ENCODE data around the gene S100A7.

S100A7 gene

GRCh38 chr1:153431427-153431826 is 29.0 kb downstream of the S100A7 start:
- WGBS: 93% methylated on average over 2 of the region's 3 CpGs

GRCh38 chr1:153431002-153431401 is 29.4 kb downstream of the S100A7 start:
- peak overlapping the region; percentile 5 for H4K91ac ChIP-seq (ENCODE audit: low read length)
- no peak overlapping the region for H2BK12ac ChIP-seq (ENCODE audit: low read length in 2 of 2)
- H3K4me1 ChIP-seq (ENCODE audit: control insufficient read depth, insufficient read depth, low read depth, low read length): peaks cover 2% of the 10 kb centered on the region
- no peak overlapping the region for H3K14ac ChIP-seq (ENCODE audit: low read length in 2 of 2)
- no peaks in the 10 kb centered on the region for H3K36me3 ChIP-seq (ENCODE audit: control insufficient read depth in 1 of 2, insufficient read depth in 2 of 2, low read depth in 1 of 2, low read length in 2 of 2)
- no peak overlapping the region for H3K4me3 ChIP-seq (ENCODE audit: insufficient read depth in 1 of 2, low read depth in 1 of 2, low read length in 2 of 2)
- 72% methylated on average over 17 of the region's 17 CpGs for WGBS
- no peak overlapping the region for H2BK120ac ChIP-seq (ENCODE audit: low read depth, low read length)
- H3K9ac ChIP-seq (ENCODE audit: low read length): no peak overlapping the region
- no peak overlapping the region for H3K4me2 ChIP-seq (ENCODE audit: low read length, poor library complexity, severe bottlenecking)
- no peak for DNase-seq
- no peak overlapping the region for H2AFZ ChIP-seq (ENCODE audit: low read depth, low read length)
- H3K79me1 ChIP-seq (replicated peaks; ENCODE audit: low read length, poor library complexity, severe bottlenecking): no peaks in the 10 kb centered on the region
- peaks cover 0 to 71% of the 10 kb centered on the region in 2 experiments for H3K27me3 ChIP-seq (ENCODE audit: control insufficient read depth in 1 of 2, insufficient read depth in 1 of 2, low read length in 2 of 2)
- H2BK5ac ChIP-seq (ENCODE audit: low read depth, low read length, poor library complexity, severe bottlenecking): no peak overlapping the region
- H3K4ac ChIP-seq (ENCODE audit: low read depth in 1 of 2, low read length in 2 of 2): no peak overlapping the region
- H4K8ac ChIP-seq (ENCODE audit: low read length): no peak overlapping the region
- H2BK15ac ChIP-seq (ENCODE audit: low read depth, poor library complexity, severe bottlenecking): no peak overlapping the region
- no peak overlapping the region for H3K23ac ChIP-seq (ENCODE audit: low read length in 2 of 2)
- no peak overlapping the region for H3K18ac ChIP-seq (ENCODE audit: low read depth in 1 of 2, low read length in 2 of 2)
- H3K27ac ChIP-seq (ENCODE audit: low read length, poor library complexity, severe bottlenecking): no peak overlapping the region
- H2AK5ac ChIP-seq (ENCODE audit: low read length, severe bottlenecking): no peak overlapping the region
- H3K9me3 ChIP-seq (ENCODE audit: control insufficient read depth, low read length): no peaks in the 10 kb centered on the region

More at GRCh38 chr1:153431427-153431826, 29.0 kb downstream of the S100A7 start:
- Histone ChIP-seq H2AFZ (ENCODE audit: low read depth, low read length) (no peak overlapping the region), H2BK12ac (ENCODE audit: low read length in 2 of 2) (no peak overlapping the region), H2BK15ac (ENCODE audit: low read depth, poor library complexity, severe bottlenecking) (no peak overlapping the region), H4K91ac (ENCODE audit: low read length) (no peak overlapping the region), H3K23ac (ENCODE audit: low read length in 2 of 2) (no peak overlapping the region), H4K8ac (ENCODE audit: low read length) (no peak overlapping the region), H3K36me3 (ENCODE audit: control insufficient read depth in 1 of 2, insufficient read depth in 2 of 2, low read depth in 1 of 2, low read length in 2 of 2) (no peaks in the 10 kb centered on the region), H3K9ac (ENCODE audit: low read length) (no peak overlapping the region), H3K18ac (ENCODE audit: low read depth in 1 of 2, low read length in 2 of 2) (no peak overlapping the region), H3K4me1 (ENCODE audit: control insufficient read depth, insufficient read depth, low read depth, low read length) (peaks cover 2% of the 10 kb centered on the region), H3K4me2 (ENCODE audit: low read length, poor library complexity, severe bottlenecking) (no peak overlapping the region), H3K4ac (ENCODE audit: low read depth in 1 of 2, low read length in 2 of 2) (no peak overlapping the region), H2AK5ac (ENCODE audit: low read length, severe bottlenecking) (no peak overlapping the region), H3K9me3 (ENCODE audit: control insufficient read depth, low read length) (no peaks in the 10 kb centered on the region), H3K79me1 (replicated peaks; ENCODE audit: low read length, poor library complexity, severe bottlenecking) (no peaks in the 10 kb centered on the region), H2BK120ac (ENCODE audit: low read depth, low read length) (no peak overlapping the region), H3K27me3 (ENCODE audit: control insufficient read depth in 1 of 2, insufficient read depth in 1 of 2, low read length in 2 of 2) (peaks cover 0 to 73% of the 10 kb centered on the region in 2 experiments), H3K14ac (ENCODE audit: low read length in 2 of 2) (no peak overlapping the region), H3K27ac (ENCODE audit: low read length, poor library complexity, severe bottlenecking) (no peak overlapping the region), H3K4me3 (ENCODE audit: insufficient read depth in 1 of 2, low read depth in 1 of 2, low read length in 2 of 2) (no peak overlapping the region), H2BK5ac (ENCODE audit: low read depth, low read length, poor library complexity, severe bottlenecking) (no peak overlapping the region)
- DNase-seq: no peak

- Histone ChIP-seq H4K8ac (ENCODE audit: low read length) (no peak overlapping the region), H2BK120ac (ENCODE audit: low read depth, low read length) (no peak overlapping the region), H3K4ac (ENCODE audit: low read depth in 1 of 2, low read length in 2 of 2) (no peak overlapping the region), H3K27ac (ENCODE audit: low read length, poor library complexity, severe bottlenecking) (no peak overlapping the region), H3K4me3 (ENCODE audit: insufficient read depth in 1 of 2, low read depth in 1 of 2, low read length in 2 of 2) (no peak overlapping the region), H3K79me1 (replicated peaks; ENCODE audit: low read length, poor library complexity, severe bottlenecking) (no peaks in the 10 kb centered on the region), H2BK5ac (ENCODE audit: low read depth, low read length, poor library complexity, severe bottlenecking) (no peak overlapping the region), H3K4me1 (ENCODE audit: control insufficient read depth, insufficient read depth, low read depth, low read length) (peaks cover 2% of the 10 kb centered on the region), H3K9me3 (ENCODE audit: control insufficient read depth, low read length) (no peaks in the 10 kb centered on the region), H2AFZ (ENCODE audit: low read depth, low read length) (no peak overlapping the region), H3K27me3 (ENCODE audit: control insufficient read depth in 1 of 2, insufficient read depth in 1 of 2, low read length in 2 of 2) (peaks cover 0 to 69% of the 10 kb centered on the region in 2 experiments), H3K4me2 (ENCODE audit: low read length, poor library complexity, severe bottlenecking) (no peak overlapping the region), H3K36me3 (ENCODE audit: control insufficient read depth in 1 of 2, insufficient read depth in 2 of 2, low read depth in 1 of 2, low read length in 2 of 2) (no peaks in the 10 kb centered on the region), H3K18ac (ENCODE audit: low read depth in 1 of 2, low read length in 2 of 2) (no peak overlapping the region), H3K23ac (ENCODE audit: low read length in 2 of 2) (no peak overlapping the region), H3K9ac (ENCODE audit: low read length) (no peak overlapping the region), H3K14ac (ENCODE audit: low read length in 2 of 2) (no peak overlapping the region), H2BK12ac (ENCODE audit: low read length in 2 of 2) (no peak overlapping the region), H2BK15ac (ENCODE audit: low read depth, poor library complexity, severe bottlenecking) (no peak overlapping the region), H4K91ac (ENCODE audit: low read length) (no peak overlapping the region), H2AK5ac (ENCODE audit: low read length, severe bottlenecking) (no peak overlapping the region)
- no peak for DNase-seq
- WGBS: 67% methylated on average over 3 of the region's 3 CpGs
These were observed 29.9 kb downstream of the S100A7 start for GRCh38 chr1:153430561-153430960.

GRCh38 chr1:153430166-153430553 is 30.3 kb downstream of the S100A7 start:
- Histone ChIP-seq H3K4me2 (ENCODE audit: low read length, poor library complexity, severe bottlenecking) (no peak overlapping the region), H2BK120ac (ENCODE audit: low read depth, low read length) (no peak overlapping the region), H3K4me1 (ENCODE audit: control insufficient read depth, insufficient read depth, low read depth, low read length) (peaks cover 2% of the 10 kb centered on the region), H2BK15ac (ENCODE audit: low read depth, poor library complexity, severe bottlenecking) (no peak overlapping the region), H3K14ac (ENCODE audit: low read length in 2 of 2) (no peak overlapping the region), H3K79me1 (replicated peaks; ENCODE audit: low read length, poor library complexity, severe bottlenecking) (no peaks in the 10 kb centered on the region), H3K4me3 (ENCODE audit: insufficient read depth in 1 of 2, low read depth in 1 of 2, low read length in 2 of 2) (no peak overlapping the region), H3K9me3 (ENCODE audit: control insufficient read depth, low read length) (no peaks in the 10 kb centered on the region), H3K36me3 (ENCODE audit: control insufficient read depth in 1 of 2, insufficient read depth in 2 of 2, low read depth in 1 of 2, low read length in 2 of 2) (no peaks in the 10 kb centered on the region), H2AFZ (ENCODE audit: low read depth, low read length) (no peak overlapping the region), H2BK5ac (ENCODE audit: low read depth, low read length, poor library complexity, severe bottlenecking) (no peak overlapping the region), H4K8ac (ENCODE audit: low read length) (no peak overlapping the region), H3K27ac (ENCODE audit: low read length, poor library complexity, severe bottlenecking) (no peak overlapping the region), H3K9ac (ENCODE audit: low read length) (no peak overlapping the region), H3K27me3 (ENCODE audit: control insufficient read depth in 1 of 2, insufficient read depth in 1 of 2, low read length in 2 of 2) (peaks cover 0 to 69% of the 10 kb centered on the region in 2 experiments), H2BK12ac (ENCODE audit: low read length in 2 of 2) (no peak overlapping the region), H3K4ac (ENCODE audit: low read depth in 1 of 2, low read length in 2 of 2) (no peak overlapping the region), H2AK5ac (ENCODE audit: low read length, severe bottlenecking) (no peak overlapping the region), H3K18ac (ENCODE audit: low read depth in 1 of 2, low read length in 2 of 2) (no peak overlapping the region), H3K23ac (ENCODE audit: low read length in 2 of 2) (no peak overlapping the region), H4K91ac (ENCODE audit: low read length) (no peak overlapping the region)
- no peak for DNase-seq
- WGBS: 73% methylated on average over 2 of the region's 2 CpGs
